Renal cortical epithelial cell (primary cell): ENCODE data around the gene INSL4. TPM values are rescaled to one million over a fixed set of nuclear protein-coding genes. Genes with fewer than 3 reads are reported as not detected.

Experiments used
- DNase-seq: peaks from one replicate; pipeline ENCODE4 v3.0.0-alpha.2; 2011; ENCODE audit warnings: low read depth
- total RNA-seq: library from RNA; depleted of rRNA; stranded (reverse); fragments of >200 nt; gene quantifications from 2 replicates; pipeline ENCODE4 v1.2.3, GENCODE V29; 2014

The INSL4 gene
- total RNA-seq = not detected in 2 replicates

- peak; percentile 16 for DNase-seq
These were observed at the start of gene INSL4 for GRCh38 chr9:5231212-5231611. Gene INSL4, plus strand, starts transcription at chr9:5231419. Its CDS starts 105 bp downstream, at chr9:5231524.

- DNase-seq = no peak
These were observed 46.4 kb upstream of the INSL4 start for GRCh38 chr9:5184776-5185175.

- DNase-seq = no peak
These were observed 45.9 kb upstream of the INSL4 start, which contains the start of gene INSL6 for GRCh38 chr9:5185220-5185840. Gene INSL6, minus strand, starts transcription at chr9:5185639. Its CDS starts 37 bp downstream, at chr9:5185602.

- peak; percentile 66 for DNase-seq
These were observed 44.6 kb upstream of the INSL4 start for GRCh38 chr9:5186416-5187169.

GRCh38 chr9:5188060-5188984, 42.9 kb upstream of the INSL4 start:
- no peak for DNase-seq

GRCh38 chr9:5191985-5192384, 39.2 kb upstream of the INSL4 start:
- no peak for DNase-seq

GRCh38 chr9:5193345-5193744, 37.9 kb upstream of the INSL4 start:
- no peak for DNase-seq

GRCh38 chr9:5195463-5195862, 35.8 kb upstream of the INSL4 start:
- no peak for DNase-seq

GRCh38 chr9:5205071-5205470, 26.1 kb upstream of the INSL4 start:
- DNase-seq = no peak

- no peak for DNase-seq
These were observed 665 bp upstream of the INSL4 start for GRCh38 chr9:5230554-5230953.

- peak; percentile 49 for DNase-seq
These were observed 32.4 kb downstream of the INSL4 start for GRCh38 chr9:5263351-5264218.

- no peak for DNase-seq
These were observed 33.0 kb downstream of the INSL4 start for GRCh38 chr9:5264219-5264595.

GRCh38 chr9:5265939-5266338, 34.7 kb downstream of the INSL4 start:
- no peak for DNase-seq

- DNase-seq = peak; percentile 79
These were observed 38.1 kb downstream of the INSL4 start for GRCh38 chr9:5269249-5269715.

- no peak for DNase-seq
These were observed 43.6 kb downstream of the INSL4 start for GRCh38 chr9:5274770-5275169.

- no peak for DNase-seq
These were observed 47.3 kb downstream of the INSL4 start for GRCh38 chr9:5278486-5278885.

Other genes with a start within 250 kb of the INSL4 start
- gene JAK2, start 246.1 kb upstream of the INSL4 start, total RNA-seq = 6.3 and 12.0 TPM in 2 replicates
- not detected in 2 replicates for gene INSL6, start 45.8 kb upstream of the INSL4 start, total RNA-seq
- gene RLN2, start 73.3 kb downstream of the INSL4 start, total RNA-seq = 0.52 and 1.1 TPM in 2 replicates
- gene RLN1, start 108.5 kb downstream of the INSL4 start, total RNA-seq = 1.1 TPM in 1 of 2 replicates, not detected in the other
- gene PLGRKT, start 206.5 kb downstream of the INSL4 start, total RNA-seq = 19.8 and 53.1 TPM in 2 replicates
- 9.8 and 20.7 TPM in 2 replicates for gene CD274, start 219.1 kb downstream of the INSL4 start, total RNA-seq